OCI-LY3 (cell line): ENCODE data around the gene OPA3.

Experiments used
- H2AFZ ChIP-seq: fragments of 200-600, 300-600 bp; shearing (Covaris generic); 2 replicates; pipeline ENCODE4 v1.6.0; 2014; ENCODE audit warnings: antibody characterized with exemption, low read depth, low read length
- H3K27ac ChIP-seq: fragments of 200-600, 300-600 bp; sonication (generic); 2 replicates; pipeline ENCODE4 v1.5.1; 2014; ENCODE audit warnings: mild to moderate bottlenecking, low read length, moderate library complexity, mixed read lengths
- H3K27me3 ChIP-seq: fragments of 200-600, 300-600 bp; sonication (generic); 2 replicates; pipeline ENCODE4 v1.6.1; 2014; ENCODE audit warnings: low read depth, low read length, mixed read lengths
- H3K36me3 ChIP-seq: fragments of 200-600, 300-600 bp; sonication (generic); replicated peaks from 2 replicates; pipeline ENCODE3; 2014; ENCODE audit warnings: low read depth, low read length, mixed read lengths
- H3K4me1 ChIP-seq: fragments of 300-600, 200-600 bp; sonication (generic); 2 replicates; pipeline ENCODE4 v1.6.1; 2014; ENCODE audit warnings: low read length, mixed read lengths
- H3K4me2 ChIP-seq: fragments of 200-600, 300-600 bp; sonication (generic); 2 replicates; pipeline ENCODE4 v1.6.1; 2014; ENCODE audit warnings: low read length, mixed read lengths
- H3K4me3 ChIP-seq: fragments of 300-600, 200-600 bp; sonication (generic); 2 replicates; pipeline ENCODE4 v1.5.1; 2014; ENCODE audit warnings: antibody characterized with exemption, mild to moderate bottlenecking, low read length, moderate library complexity
- H3K79me2 ChIP-seq: fragments of 300-600, 200-600 bp; shearing (Covaris generic); 2 replicates; pipeline ENCODE4 v1.6.1; 2014; ENCODE audit warnings: mild to moderate bottlenecking, low read length, mixed read lengths
- H3K9ac ChIP-seq: fragments of 300-600, 200-600 bp; shearing (Covaris generic); 2 replicates; pipeline ENCODE4 v1.6.0; 2014; ENCODE audit warnings: mild to moderate bottlenecking, low read length, moderate library complexity
- H3K9me3 ChIP-seq: fragments of 200-600, 300-600 bp; shearing (Covaris generic); 2 replicates; pipeline ENCODE4 v1.6.1; 2014; ENCODE audit warnings: low read length, mixed read lengths; ENCODE audit not compliant: insufficient read depth
- H4K20me1 ChIP-seq: fragments of 200-600, 300-600 bp; sonication (generic); 2 replicates; pipeline ENCODE4 v1.6.1; 2016; ENCODE audit warnings: low read length, mixed read lengths; ENCODE audit not compliant: insufficient read depth
- CTCF ChIP-seq: fragments of 200-600, 300-600 bp; sonication (generic); IDR thresholded peaks from 2 replicates; pipeline ENCODE4 v1.5.1; 2014; ENCODE audit warnings: antibody characterized with exemption, low read length, low read depth
- EZH2phosphoT487 ChIP-seq: fragments of 200-600 bp; shearing (Covaris generic); IDR thresholded peaks from 2 replicates; pipeline ENCODE4 v1.6.1; 2018; ENCODE audit warnings: antibody characterized with exemption, mixed run types, low read depth

Gene OPA3

GRCh38 chr19:45506989-45507871 lies 77.4 kb downstream of the OPA3 start, which contains the start of gene VASP:
Gene VASP, plus strand, starts transcription at chr19:45507479. Its CDS starts 293 bp downstream, at chr19:45507772.
- Histone ChIP-seq H3K4me3 (peak within 1 kb of the TSS; percentile 89), H3K27ac (peak within 1 kb of the TSS; percentile 86), H3K36me3 (peaks cover 14% of the 10 kb centered on the region), H3K27me3 (no peaks in the 10 kb centered on the region), H2AFZ (peak within 1 kb of the TSS; percentile 71; the same call in 1 of the 2 replicates), H4K20me1 (peaks cover 16% of the 10 kb centered on the region), H3K9me3 (no peaks in the 10 kb centered on the region), H3K79me2 (peaks cover 54% of the 10 kb centered on the region), H3K4me2 (peak within 1 kb of the TSS; percentile 98), H3K4me1 (peaks cover 33% of the 10 kb centered on the region), H3K9ac (peak within 1 kb of the TSS; percentile 93)
- TF ChIP-seq EZH2phosphoT487 (no peak), CTCF (no peak)

GRCh38 chr19:45506246-45506988 lies 78.2 kb downstream of the OPA3 start:
- TF ChIP-seq CTCF (peak; percentile 85), EZH2phosphoT487 (no peak)
- peak overlapping the region; percentile 93 for H3K9ac ChIP-seq
- peaks cover 41% of the 10 kb centered on the region for H3K4me1 ChIP-seq
- peaks cover 46% of the 10 kb centered on the region for H3K79me2 ChIP-seq
- no peaks in the 10 kb centered on the region for H3K27me3 ChIP-seq
- H2AFZ ChIP-seq: peak overlapping the region; percentile 71; the same call in 1 of the 2 replicates
- peak overlapping the region; percentile 86 for H3K27ac ChIP-seq
- H3K4me2 ChIP-seq: peak overlapping the region; percentile 98
- H3K36me3 ChIP-seq: peaks cover 14% of the 10 kb centered on the region
- H3K9me3 ChIP-seq: no peaks in the 10 kb centered on the region
- H4K20me1 ChIP-seq: peaks cover 11% of the 10 kb centered on the region
- peak overlapping the region; percentile 89 for H3K4me3 ChIP-seq

GRCh38 chr19:45505996-45506245 lies 78.7 kb downstream of the OPA3 start:
- H3K9ac ChIP-seq: peak overlapping the region; percentile 93
- peaks cover 10% of the 10 kb centered on the region for H3K36me3 ChIP-seq
- peaks cover 41% of the 10 kb centered on the region for H3K79me2 ChIP-seq
- peak overlapping the region; percentile 86 for H3K27ac ChIP-seq
- peak overlapping the region; percentile 71; the same call in 1 of the 2 replicates for H2AFZ ChIP-seq
- H3K4me2 ChIP-seq: peak overlapping the region; percentile 98
- peaks cover 6% of the 10 kb centered on the region for H4K20me1 ChIP-seq
- TF ChIP-seq EZH2phosphoT487 (no peak), CTCF (no peak)
- H3K9me3 ChIP-seq: no peaks in the 10 kb centered on the region
- no peaks in the 10 kb centered on the region for H3K27me3 ChIP-seq
- H3K4me3 ChIP-seq: peak overlapping the region; percentile 89
- H3K4me1 ChIP-seq: peaks cover 46% of the 10 kb centered on the region
